HEK293 (cell line): ENCODE data around the gene MXRA8.
A peak's percentile ranks its signal among the peaks of the same experiment; 100 is the strongest.

Experiments
- CTCF ChIA-PET: fragments of 350-600 bp; formaldehyde crosslinking; extraction: SDS; loops from one replicate; lab custom pipeline; 2021; ENCODE audit warnings: antibody characterized with exemption; lab: Yijun Ruan, JAX
- POLR2A ChIA-PET: fragments of 300-600 bp; formaldehyde crosslinking; extraction: SDS; loops from one replicate; lab custom pipeline; 2020; ENCODE audit warnings: antibody characterized with exemption, inconsistent platforms; lab: Yijun Ruan, JAX
- H3K27ac ChIP-seq: fragments of 200-500 bp; sonication (Bioruptor generic); 2 replicates; pipeline ENCODE4 v1.5.1; 2014; ENCODE audit warnings: low read depth, low read length, control low read depth, inconsistent platforms; ENCODE audit errors: extremely low read depth
- H3K36me3 ChIP-seq, 2 experiments: fragments of 200-500 bp in 1 of 2; sonication (Bioruptor generic) in 1 of 2; 1 replicate in 1 of 2; 2 replicates in 1 of 2; pipeline ENCODE4 v1.5.1; 2014 to 2017; ENCODE audit warnings: inconsistent platforms in 2 of 2, low read length in 2 of 2; ENCODE audit not compliant: control insufficient read depth in 2 of 2, insufficient read depth in 1 of 2
- H3K4me1 ChIP-seq: fragments of 200-500 bp; sonication (Bioruptor generic); 2 replicates; pipeline ENCODE4 v1.5.1; 2014; ENCODE audit warnings: mild to moderate bottlenecking, low read length, inconsistent platforms; ENCODE audit not compliant: control insufficient read depth, insufficient read depth
- H3K4me3 ChIP-seq: 2 replicates; pipeline ENCODE4 v1.5.1; 2011; ENCODE audit warnings: low read depth, mild to moderate bottlenecking, control low read depth, low read length, moderate library complexity
- H3K9me3 ChIP-seq: fragments of 200-500 bp; sonication (Bioruptor generic); 2 replicates; pipeline ENCODE4 v1.5.1; 2014; ENCODE audit warnings: low read depth, low read length, inconsistent platforms; ENCODE audit not compliant: control insufficient read depth, insufficient read depth
- BCL11A ChIP-seq: fragments of 450-650 bp; formaldehyde crosslinking; IDR thresholded peaks from 2 replicates; pipeline ENCODE4 v1.5.1; 2016; ENCODE audit warnings: low read depth, missing biosample characterization, missing genetic modification characterization
- BCL11B ChIP-seq: fragments of 450-650 bp; formaldehyde crosslinking; IDR thresholded peaks from 2 replicates; pipeline ENCODE4 v1.5.1; 2016; ENCODE audit warnings: low read depth, missing biosample characterization, missing genetic modification characterization
- HOXD13 ChIP-seq: sonication (generic); formaldehyde crosslinking; IDR thresholded peaks from 2 replicates; pipeline ENCODE4 v1.8.0; 2022; ENCODE audit warnings: missing genetic modification reagents, borderline replicate concordance
- KLF1 ChIP-seq: fragments of 450-650 bp; formaldehyde crosslinking; IDR thresholded peaks from 2 replicates; pipeline ENCODE4 v1.5.1; 2016; ENCODE audit warnings: missing biosample characterization, missing genetic modification characterization
- KLF8 ChIP-seq: fragments of 450-650 bp; formaldehyde crosslinking; IDR thresholded peaks from 2 replicates; pipeline ENCODE4 v1.5.1; 2016; ENCODE audit warnings: missing biosample characterization, missing genetic modification characterization
- MEIS1 ChIP-seq: sonication (generic); formaldehyde crosslinking; IDR thresholded peaks from 2 replicates; pipeline ENCODE4 v1.8.1; 2022; ENCODE audit warnings: missing genetic modification reagents, mild to moderate bottlenecking, borderline replicate concordance
- RBAK ChIP-seq: fragments of 450-650 bp; formaldehyde crosslinking; IDR thresholded peaks from 2 replicates; pipeline ENCODE4 v1.5.1; 2016; ENCODE audit warnings: missing biosample characterization, missing genetic modification characterization
- TCF7L2 ChIP-seq: IDR thresholded peaks from 2 replicates; pipeline ENCODE4 v1.6.1; 2011; ENCODE audit warnings: low read depth, mild to moderate bottlenecking, inconsistent platforms, low read length, moderate library complexity, borderline replicate concordance
- ZBTB1 ChIP-seq: fragments of 450-650 bp; formaldehyde crosslinking; IDR thresholded peaks from 2 replicates; pipeline ENCODE4 v1.5.1; 2016; ENCODE audit warnings: missing biosample characterization, missing genetic modification characterization
- ZBTB7A ChIP-seq: fragments of 450-650 bp; formaldehyde crosslinking; IDR thresholded peaks from 2 replicates; pipeline ENCODE4 v1.5.1; 2016; ENCODE audit warnings: low read depth, missing biosample characterization, missing genetic modification characterization
- ZIC2 ChIP-seq: fragments of 450-650 bp; formaldehyde crosslinking; IDR thresholded peaks from 2 replicates; pipeline ENCODE4 v1.5.1; 2016; ENCODE audit warnings: missing biosample characterization, missing genetic modification characterization
- ZNF133 ChIP-seq: fragments of 450-650 bp; formaldehyde crosslinking; IDR thresholded peaks from 2 replicates; pipeline ENCODE4 v1.5.1; 2016; ENCODE audit warnings: missing biosample characterization, missing genetic modification characterization
- ZNF138 ChIP-seq: fragments of 450-650 bp; formaldehyde crosslinking; IDR thresholded peaks from 2 replicates; pipeline ENCODE4 v1.5.1; 2016; ENCODE audit warnings: missing biosample characterization, missing genetic modification characterization, borderline replicate concordance
- ZNF214 ChIP-seq: fragments of 450-650 bp; formaldehyde crosslinking; IDR thresholded peaks from 2 replicates; pipeline ENCODE4 v1.5.1; 2017; ENCODE audit warnings: missing biosample characterization, mild to moderate bottlenecking, missing genetic modification characterization, borderline replicate concordance
- ZNF311 ChIP-seq: fragments of 450-650 bp; formaldehyde crosslinking; IDR thresholded peaks from 2 replicates; pipeline ENCODE4 v1.5.1; 2017; ENCODE audit warnings: missing biosample characterization, missing genetic modification characterization, borderline replicate concordance
- ZNF600 ChIP-seq: fragments of 450-650 bp; formaldehyde crosslinking; IDR thresholded peaks from 2 replicates; pipeline ENCODE4 v1.5.1; 2016; ENCODE audit warnings: missing biosample characterization, missing genetic modification characterization
- ZNF677 ChIP-seq: fragments of 450-650 bp; IDR thresholded peaks from 2 replicates; pipeline ENCODE4 v1.5.0; 2018; ENCODE audit warnings: missing biosample characterization, mild to moderate bottlenecking, missing genetic modification characterization, moderate library complexity
- ZNF785 ChIP-seq: fragments of 450-650 bp; formaldehyde crosslinking; IDR thresholded peaks from 2 replicates; pipeline ENCODE4 v1.5.1; 2016; ENCODE audit warnings: missing biosample characterization, missing genetic modification characterization
- TF ChIP-seq, protein P1 (sequence below): fragments of 450-650 bp; formaldehyde crosslinking; IDR thresholded peaks from 2 replicates; pipeline ENCODE4 v1.5.1; 2016; ENCODE audit warnings: missing biosample characterization, missing genetic modification characterization
- TF ChIP-seq, protein P2 (sequence below): fragments of 450-650 bp; formaldehyde crosslinking; IDR thresholded peaks from 2 replicates; pipeline ENCODE4 v1.5.1; 2016; ENCODE audit warnings: missing biosample characterization, missing genetic modification characterization
- TF ChIP-seq, protein P3 (sequence below): fragments of 450-650 bp; formaldehyde crosslinking; IDR thresholded peaks from 2 replicates; pipeline ENCODE4 v1.5.1; 2016; ENCODE audit warnings: missing biosample characterization, missing genetic modification characterization

MXRA8 gene

DNA sequence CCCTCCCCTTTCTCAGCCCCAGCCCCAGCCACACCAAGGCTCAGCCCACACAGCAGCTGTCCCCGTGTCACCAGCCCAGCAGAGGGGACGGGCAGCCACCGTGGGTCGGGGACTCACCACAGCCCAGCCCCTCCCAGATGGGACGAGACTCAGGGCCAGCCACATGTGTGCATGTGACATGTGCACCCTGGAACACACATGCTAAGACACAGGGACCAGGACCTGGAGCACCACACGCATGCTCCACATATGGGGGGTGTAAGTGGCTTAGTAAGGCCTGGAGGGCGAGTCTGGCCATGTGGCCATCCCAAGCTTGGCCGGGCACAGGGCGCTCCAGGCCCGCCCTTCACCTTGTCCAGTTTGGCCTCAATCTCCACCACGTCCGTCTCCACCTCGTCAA, 54.6 kb downstream of the MXRA8 start:
- no peak overlapping the region for H3K27ac ChIP-seq
- POLR2A ChIA-PET = interaction anchor here (0.6 kb wide), 2 partner anchors 71 to 94 kb away, joined by 3 to 5 read pairs; partner anchors contain the start of gene AURKAIP1
- H3K9me3 ChIP-seq = no peaks in the 10 kb centered on the region
- no peak overlapping the region for H3K4me3 ChIP-seq
- TF ChIP-seq ZNF311 (tag by site-specific recombination) (no peak), HOXD13 (CRISPR knock-in tag) (no peak), RBAK (tag by site-specific recombination) (no peak), ZNF133 (tag by site-specific recombination) (no peak), BCL11B (tag by site-specific recombination) (no peak), MEIS1 (CRISPR knock-in tag) (no peak), ZNF677 (tag by site-specific recombination) (no peak), TCF7L2 (no peak), ZNF138 (no peak), ZNF785 (tag by site-specific recombination) (no peak)
- TF ChIP-seq, protein P1, sequence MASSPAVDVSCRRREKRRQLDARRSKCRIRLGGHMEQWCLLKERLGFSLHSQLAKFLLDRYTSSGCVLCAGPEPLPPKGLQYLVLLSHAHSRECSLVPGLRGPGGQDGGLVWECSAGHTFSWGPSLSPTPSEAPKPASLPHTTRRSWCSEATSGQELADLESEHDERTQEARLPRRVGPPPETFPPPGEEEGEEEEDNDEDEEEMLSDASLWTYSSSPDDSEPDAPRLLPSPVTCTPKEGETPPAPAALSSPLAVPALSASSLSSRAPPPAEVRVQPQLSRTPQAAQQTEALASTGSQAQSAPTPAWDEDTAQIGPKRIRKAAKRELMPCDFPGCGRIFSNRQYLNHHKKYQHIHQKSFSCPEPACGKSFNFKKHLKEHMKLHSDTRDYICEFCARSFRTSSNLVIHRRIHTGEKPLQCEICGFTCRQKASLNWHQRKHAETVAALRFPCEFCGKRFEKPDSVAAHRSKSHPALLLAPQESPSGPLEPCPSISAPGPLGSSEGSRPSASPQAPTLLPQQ (tag by site-specific recombination) = no peak
- TF ChIP-seq, all 188 proteins: peak for 0
- CTCF ChIA-PET = interaction anchor here (0.6 to 1.9 kb wide), 3 partner anchors 12 to 33 kb away, joined by 3 to 16 read pairs (median 3); no protein-coding TSS in a partner anchor
- H3K36me3 ChIP-seq = peaks cover 0 to 6% of the 10 kb centered on the region in 2 experiments; a peak in 2 of 3 replicates
- peaks cover 20% of the 10 kb centered on the region for H3K4me1 ChIP-seq

DNA sequence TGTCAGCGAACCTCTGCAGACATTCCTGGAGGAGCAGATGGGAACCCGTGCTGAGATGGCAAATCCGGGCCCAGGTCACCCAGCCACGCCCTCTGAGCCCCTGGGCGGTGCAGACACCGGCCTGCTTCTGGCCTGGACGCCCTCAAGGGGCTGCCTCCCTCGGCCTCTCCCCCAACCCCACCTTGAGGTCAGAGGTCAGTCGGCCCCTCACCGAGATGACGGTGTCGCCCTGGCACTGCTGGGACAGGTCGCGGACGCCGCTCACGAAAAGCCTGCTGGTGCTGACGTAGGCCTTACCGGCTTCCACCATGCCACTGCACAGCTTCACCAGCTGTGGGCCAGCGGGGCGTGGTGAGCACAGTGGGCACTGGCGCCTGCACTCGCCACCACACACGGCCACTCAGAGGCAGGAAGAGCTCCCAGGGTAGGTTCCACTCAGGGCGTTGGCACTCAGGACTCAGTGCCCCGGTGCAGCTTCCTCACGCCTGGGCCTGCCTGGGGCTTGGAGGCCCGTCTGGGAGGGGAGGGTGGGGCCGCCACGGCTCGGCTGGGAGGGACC, 55.3 kb downstream of the MXRA8 start:
- POLR2A ChIA-PET = interaction anchor here (0.6 kb wide), 1 partner anchor 93 kb away, joined by 3 read pairs; no protein-coding TSS in a partner anchor
- no peaks in the 10 kb centered on the region for H3K9me3 ChIP-seq
- H3K27ac ChIP-seq = no peak overlapping the region
- H3K4me1 ChIP-seq = peaks cover 20% of the 10 kb centered on the region
- TF ChIP-seq ZNF600 (tag by site-specific recombination) (peak; percentile 36; the same call in 1 of the 2 replicates), ZNF214 (tag by site-specific recombination) (no peak), BCL11B (tag by site-specific recombination) (peak; percentile 96), KLF1 (tag by site-specific recombination) (peak; percentile 61; the same call in 1 of the 2 replicates), ZBTB1 (tag by site-specific recombination) (no peak), KLF8 (tag by site-specific recombination) (peak; percentile 69; the same call in 1 of the 2 replicates), ZBTB7A (tag by site-specific recombination) (peak; percentile 85), ZNF133 (tag by site-specific recombination) (no peak), ZIC2 (tag by site-specific recombination) (peak; percentile 38; the same call in 1 of the 2 replicates), BCL11A (tag by site-specific recombination) (peak; percentile 68; the same call in 1 of the 2 replicates)
- TF ChIP-seq, protein P2, sequence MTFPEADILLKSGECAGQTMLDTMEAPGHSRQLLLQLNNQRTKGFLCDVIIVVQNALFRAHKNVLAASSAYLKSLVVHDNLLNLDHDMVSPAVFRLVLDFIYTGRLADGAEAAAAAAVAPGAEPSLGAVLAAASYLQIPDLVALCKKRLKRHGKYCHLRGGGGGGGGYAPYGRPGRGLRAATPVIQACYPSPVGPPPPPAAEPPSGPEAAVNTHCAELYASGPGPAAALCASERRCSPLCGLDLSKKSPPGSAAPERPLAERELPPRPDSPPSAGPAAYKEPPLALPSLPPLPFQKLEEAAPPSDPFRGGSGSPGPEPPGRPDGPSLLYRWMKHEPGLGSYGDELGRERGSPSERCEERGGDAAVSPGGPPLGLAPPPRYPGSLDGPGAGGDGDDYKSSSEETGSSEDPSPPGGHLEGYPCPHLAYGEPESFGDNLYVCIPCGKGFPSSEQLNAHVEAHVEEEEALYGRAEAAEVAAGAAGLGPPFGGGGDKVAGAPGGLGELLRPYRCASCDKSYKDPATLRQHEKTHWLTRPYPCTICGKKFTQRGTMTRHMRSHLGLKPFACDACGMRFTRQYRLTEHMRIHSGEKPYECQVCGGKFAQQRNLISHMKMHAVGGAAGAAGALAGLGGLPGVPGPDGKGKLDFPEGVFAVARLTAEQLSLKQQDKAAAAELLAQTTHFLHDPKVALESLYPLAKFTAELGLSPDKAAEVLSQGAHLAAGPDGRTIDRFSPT (tag by site-specific recombination) = peak; percentile 87
- TF ChIP-seq, protein P3, sequence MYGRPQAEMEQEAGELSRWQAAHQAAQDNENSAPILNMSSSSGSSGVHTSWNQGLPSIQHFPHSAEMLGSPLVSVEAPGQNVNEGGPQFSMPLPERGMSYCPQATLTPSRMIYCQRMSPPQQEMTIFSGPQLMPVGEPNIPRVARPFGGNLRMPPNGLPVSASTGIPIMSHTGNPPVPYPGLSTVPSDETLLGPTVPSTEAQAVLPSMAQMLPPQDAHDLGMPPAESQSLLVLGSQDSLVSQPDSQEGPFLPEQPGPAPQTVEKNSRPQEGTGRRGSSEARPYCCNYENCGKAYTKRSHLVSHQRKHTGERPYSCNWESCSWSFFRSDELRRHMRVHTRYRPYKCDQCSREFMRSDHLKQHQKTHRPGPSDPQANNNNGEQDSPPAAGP = 0 out of 2 replicates have a peak, but pooled peaks have one; percentile 32
- TF ChIP-seq, all 188 proteins: peak for 9
- peaks cover 0 to 6% of the 10 kb centered on the region in 2 experiments; a peak in 2 of 3 replicates for H3K36me3 ChIP-seq
- H3K4me3 ChIP-seq = no peak overlapping the region
- CTCF ChIA-PET = interaction anchor here (0.6 to 1.9 kb wide), 2 partner anchors 12 to 32 kb away, joined by 3 to 16 read pairs; no protein-coding TSS in a partner anchor
